Smooth muscle cell (in vitro differentiated cells): ENCODE data around the gene LRRC39. TPM values are rescaled to one million over a fixed set of nuclear protein-coding genes. Genes with fewer than 3 reads are reported as not detected.

Experiments used
- DNase-seq: peaks from one replicate; lab custom pipeline; 2025; ENCODE audit not compliant: unreplicated experiment; lab: John Stamatoyannopoulos, UW
- H2AFZ ChIP-seq: fragments of 200-600 bp; sonication (generic); 2 replicates; pipeline ENCODE4 v1.6.0; 2016; ENCODE audit warnings: antibody characterized with exemption, low read depth, mild to moderate bottlenecking
- H3F3A ChIP-seq: fragments of 200-600 bp; sonication (generic); 2 replicates; pipeline ENCODE4 v1.6.0; 2017; ENCODE audit warnings: antibody characterized with exemption, low read depth
- H3K27ac ChIP-seq: fragments of 200-600 bp; sonication (generic); 2 replicates; pipeline ENCODE4 v1.5.1; 2016; ENCODE audit warnings: low read depth, mild to moderate bottlenecking
- H3K27me3 ChIP-seq: fragments of 200-600 bp; sonication (generic); 2 replicates; pipeline ENCODE4 v1.6.1; 2016; ENCODE audit warnings: low read depth, mild to moderate bottlenecking
- H3K36me3 ChIP-seq: fragments of 200-600 bp; sonication (generic); 2 replicates; pipeline ENCODE4 v1.5.1; 2016; ENCODE audit warnings: low read depth
- H3K4me1 ChIP-seq: fragments of 200-600 bp; sonication (generic); 2 replicates; pipeline ENCODE4 v1.5.1; 2016; ENCODE audit warnings: low read depth
- H3K4me2 ChIP-seq: fragments of 200-600 bp; sonication (generic); 2 replicates; pipeline ENCODE4 v1.6.0; 2016; ENCODE audit warnings: mild to moderate bottlenecking
- H3K4me3 ChIP-seq: fragments of 200-600 bp; sonication (generic); 2 replicates; pipeline ENCODE4 v1.5.1; 2016; ENCODE audit warnings: mild to moderate bottlenecking
- H3K79me2 ChIP-seq: fragments of 200-600 bp; sonication (generic); 2 replicates; pipeline ENCODE4 v1.6.0; 2016; ENCODE audit warnings: low read depth, mild to moderate bottlenecking
- H3K9ac ChIP-seq: fragments of 200-600 bp; sonication (generic); 2 replicates; pipeline ENCODE4 v1.6.0; 2016; ENCODE audit warnings: low read depth
- H3K9me3 ChIP-seq: fragments of 200-600 bp; sonication (generic); replicated peaks from 2 replicates; pipeline ENCODE4 v1.5.1; 2016; ENCODE audit warnings: low read depth
- H4K20me1 ChIP-seq: fragments of 200-600 bp; sonication (generic); 2 replicates; pipeline ENCODE4 v1.6.0; 2016; ENCODE audit warnings: low read depth
- WGBS: methylation state at CpG from one replicate; pipeline ENCODE4 v1.1.7; 2016; ENCODE audit warnings: low lambda C conversion rate; 5-methylcytosine and 5-hydroxymethylcytosine counted together
- polyA plus RNA-seq: library from polyadenylated mRNA; unstranded; fragments of >200 nt; fragmentation: Nextera tagmentation; extraction: Ambion mirVana; gene quantifications from 2 replicates; pipeline ENCODE4 v1.2.1, GENCODE V29; 2016
- total RNA-seq: library from RNA; depleted of rRNA; stranded (reverse); fragments of >200 nt; gene quantifications from 2 replicates; pipeline ENCODE4 v1.2.3, GENCODE V29; 2014
- TF ChIP-seq, protein P1 (sequence below): fragments of 200-600 bp; sonication (generic); IDR thresholded peaks from 2 replicates; pipeline ENCODE4 v1.5.1; 2017; ENCODE audit warnings: borderline replicate concordance, mild to moderate bottlenecking, antibody characterized with exemption; ENCODE audit not compliant: insufficient read depth, poor library complexity, severe bottlenecking

The LRRC39 gene
- total and polyA plus RNA-seq, 2 experiments from 2014 or later: 0.13 TPM; not detected in 1

GRCh38 chr1:100184536-100184935, 6.5 kb upstream of the LRRC39 start:
- TF ChIP-seq, protein P1, sequence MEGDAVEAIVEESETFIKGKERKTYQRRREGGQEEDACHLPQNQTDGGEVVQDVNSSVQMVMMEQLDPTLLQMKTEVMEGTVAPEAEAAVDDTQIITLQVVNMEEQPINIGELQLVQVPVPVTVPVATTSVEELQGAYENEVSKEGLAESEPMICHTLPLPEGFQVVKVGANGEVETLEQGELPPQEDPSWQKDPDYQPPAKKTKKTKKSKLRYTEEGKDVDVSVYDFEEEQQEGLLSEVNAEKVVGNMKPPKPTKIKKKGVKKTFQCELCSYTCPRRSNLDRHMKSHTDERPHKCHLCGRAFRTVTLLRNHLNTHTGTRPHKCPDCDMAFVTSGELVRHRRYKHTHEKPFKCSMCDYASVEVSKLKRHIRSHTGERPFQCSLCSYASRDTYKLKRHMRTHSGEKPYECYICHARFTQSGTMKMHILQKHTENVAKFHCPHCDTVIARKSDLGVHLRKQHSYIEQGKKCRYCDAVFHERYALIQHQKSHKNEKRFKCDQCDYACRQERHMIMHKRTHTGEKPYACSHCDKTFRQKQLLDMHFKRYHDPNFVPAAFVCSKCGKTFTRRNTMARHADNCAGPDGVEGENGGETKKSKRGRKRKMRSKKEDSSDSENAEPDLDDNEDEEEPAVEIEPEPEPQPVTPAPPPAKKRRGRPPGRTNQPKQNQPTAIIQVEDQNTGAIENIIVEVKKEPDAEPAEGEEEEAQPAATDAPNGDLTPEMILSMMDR: no peak
- no peak overlapping the region for H3K27ac ChIP-seq
- H4K20me1 ChIP-seq: no peaks in the 10 kb centered on the region
- no peaks in the 10 kb centered on the region for H3K27me3 ChIP-seq
- H3K36me3 ChIP-seq: no peaks in the 10 kb centered on the region
- H3K4me3 ChIP-seq: no peak overlapping the region
- no peak overlapping the region for H3K9ac ChIP-seq
- H3K4me1 ChIP-seq: peaks cover 4% of the 10 kb centered on the region
- H3F3A ChIP-seq: no peaks in the 10 kb centered on the region
- no peaks in the 10 kb centered on the region for H3K9me3 ChIP-seq
- H3K4me2 ChIP-seq: no peak overlapping the region
- no peak overlapping the region for H2AFZ ChIP-seq
- 41% methylated on average over 1 of the region's 1 CpG for WGBS
- H3K79me2 ChIP-seq: no peaks in the 10 kb centered on the region
- DNase-seq: no peak

GRCh38 chr1:100183370-100183769, 5.3 kb upstream of the LRRC39 start:
- 81% methylated on average over 4 of the region's 4 CpGs for WGBS
- Histone ChIP-seq H3K27ac (no peak overlapping the region), H3K9ac (no peak overlapping the region), H3K27me3 (no peaks in the 10 kb centered on the region), H3K4me2 (no peak overlapping the region), H3K36me3 (no peaks in the 10 kb centered on the region), H3F3A (no peaks in the 10 kb centered on the region), H3K9me3 (no peaks in the 10 kb centered on the region), H2AFZ (no peak overlapping the region), H4K20me1 (no peaks in the 10 kb centered on the region), H3K79me2 (no peaks in the 10 kb centered on the region), H3K4me3 (no peak overlapping the region), H3K4me1 (peaks cover 4% of the 10 kb centered on the region)
- DNase-seq: no peak
- TF ChIP-seq, protein P1: no peak

- 88% methylated on average over 4 of the region's 4 CpGs for WGBS
- H3K36me3 ChIP-seq: no peaks in the 10 kb centered on the region
- no peaks in the 10 kb centered on the region for H3K27me3 ChIP-seq
- no peak overlapping the region for H3K4me3 ChIP-seq
- H3K4me1 ChIP-seq: no peaks in the 10 kb centered on the region
- no peaks in the 10 kb centered on the region for H3K9me3 ChIP-seq
- H2AFZ ChIP-seq: no peak overlapping the region
- DNase-seq: no peak
- no peak overlapping the region for H3K4me2 ChIP-seq
- H4K20me1 ChIP-seq: no peaks in the 10 kb centered on the region
- H3K79me2 ChIP-seq: no peaks in the 10 kb centered on the region
- H3F3A ChIP-seq: no peaks in the 10 kb centered on the region
- no peak overlapping the region for H3K9ac ChIP-seq
- H3K27ac ChIP-seq: no peak overlapping the region
- TF ChIP-seq, protein P1: no peak
Measured at GRCh38 chr1:100177295-100178041, 588 bp downstream of the LRRC39 start.

DNA sequence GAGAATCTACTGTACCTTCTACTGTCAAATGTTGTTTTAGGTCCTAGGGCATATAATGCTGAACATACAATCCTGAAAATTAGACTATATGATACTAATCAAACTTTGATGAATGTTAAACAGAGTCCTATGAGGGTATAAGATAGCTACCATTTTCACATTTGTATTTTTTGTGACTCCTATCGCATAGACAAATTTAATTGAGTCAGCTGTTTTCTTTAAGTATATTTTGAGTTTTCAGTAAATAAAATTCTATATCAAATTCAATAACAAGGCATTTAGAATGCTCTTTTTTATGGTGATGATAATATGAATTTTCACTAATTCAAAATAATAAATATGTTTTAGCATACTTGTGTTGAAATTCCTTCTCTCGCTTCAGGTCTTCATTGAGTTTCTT, 10.0 kb downstream of the LRRC39 start:
- no peaks in the 10 kb centered on the region for H3K27me3 ChIP-seq
- no peak overlapping the region for H3K4me2 ChIP-seq
- no peak for DNase-seq
- TF ChIP-seq, protein P1: no peak
- 97% methylated on average over 2 of the region's 2 CpGs for WGBS
- no peaks in the 10 kb centered on the region for H3K36me3 ChIP-seq
- peaks cover 4% of the 10 kb centered on the region for H3K4me1 ChIP-seq
- H3K79me2 ChIP-seq: no peaks in the 10 kb centered on the region
- H3F3A ChIP-seq: no peaks in the 10 kb centered on the region
- H3K9ac ChIP-seq: no peak overlapping the region
- no peaks in the 10 kb centered on the region for H4K20me1 ChIP-seq
- H3K27ac ChIP-seq: no peak overlapping the region
- H3K4me3 ChIP-seq: no peak overlapping the region
- H2AFZ ChIP-seq: no peak overlapping the region
- H3K9me3 ChIP-seq: no peaks in the 10 kb centered on the region
